ENCODE data around the gene FAM193B. TPM values are rescaled to one million over a fixed set of nuclear protein-coding genes. Genes with fewer than 3 reads are reported as not detected.
A peak's percentile ranks its signal among the peaks of the same experiment; 100 is the strongest.

FAM193B gene
- total RNA-seq, 1 donor from 2014 or later: 79.4 TPM

DNA sequence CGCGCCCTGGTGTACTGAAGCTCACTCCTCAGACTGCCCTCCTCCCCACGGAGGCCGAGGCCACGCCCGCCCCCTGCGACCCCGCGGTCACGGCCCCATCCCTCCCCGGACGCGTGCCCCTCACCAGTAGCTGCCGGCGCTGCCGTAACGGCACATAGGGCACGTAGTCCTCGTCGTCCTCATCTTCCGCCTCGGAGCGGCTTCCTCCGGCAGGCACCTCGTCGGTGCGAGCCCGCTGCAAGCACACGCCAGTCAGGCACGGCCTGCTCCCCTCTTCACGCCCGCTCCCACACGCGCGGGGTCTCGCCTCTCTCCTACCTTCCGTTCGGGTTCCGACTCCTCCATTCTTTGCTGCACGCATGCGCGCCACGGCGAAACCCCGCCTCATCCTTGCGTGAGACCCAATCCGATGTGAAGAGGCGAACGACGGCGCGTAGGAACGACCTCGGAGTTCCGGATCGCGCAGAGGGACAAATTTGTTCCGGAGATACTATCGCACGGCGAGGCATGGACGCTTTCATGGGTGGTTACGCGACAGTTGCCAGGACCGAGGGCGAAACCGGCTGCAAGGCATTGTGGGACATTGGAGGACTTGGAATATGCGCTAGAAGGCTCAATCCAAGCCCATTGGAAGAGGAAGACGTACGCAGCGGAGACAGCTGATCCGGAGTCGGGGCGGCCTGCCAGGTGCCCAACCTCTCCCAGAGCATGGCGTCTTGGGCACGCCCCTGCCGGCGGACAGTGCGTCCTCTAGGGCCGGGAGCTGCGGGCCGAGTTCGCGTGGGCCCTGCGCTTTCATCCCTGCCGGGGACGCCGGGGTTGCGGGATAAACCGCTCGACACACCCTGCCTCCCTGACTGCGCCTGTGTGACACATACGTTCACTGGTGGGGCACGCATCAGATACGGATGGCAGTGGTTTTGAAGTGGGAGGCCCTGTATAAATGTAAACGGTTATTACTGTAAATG, 37.5 kb downstream of the FAM193B start, which contains the start of gene DDX41:
Gene DDX41, minus strand, starts transcription at position 361 of the 968 bp plus-strand sequence. Its CDS starts 16 bp downstream, at position 345.
- H3K9me3 Mint-ChIP-seq: no peaks in the 10 kb centered on the region
- intact Hi-C loops (cut with micrococcal nuclease): loop anchor here (1.0 to 10.0 kb wide), 7 partner anchors 20 to 1152 kb away; partner anchors contain the start of genes ARL10, FAM193B, GRK6 and KIAA1191
- no peaks in the 10 kb centered on the region for H3K27me3 Mint-ChIP-seq (ENCODE audit: insufficient read depth)
- H3K27ac Mint-ChIP-seq: peak within 1 kb of the TSS; percentile 88
- H3K36me3 Mint-ChIP-seq (ENCODE audit: low read depth): peaks cover 33% of the 10 kb centered on the region
- H3K4me1 Mint-ChIP-seq (ENCODE audit: low read depth): peaks cover 46% of the 10 kb centered on the region
- peak within 1 kb of the TSS; percentile 91 for H3K4me3 Mint-ChIP-seq
- DNase-seq (ENCODE audit: low spot score): peak; percentile 96

DNA sequence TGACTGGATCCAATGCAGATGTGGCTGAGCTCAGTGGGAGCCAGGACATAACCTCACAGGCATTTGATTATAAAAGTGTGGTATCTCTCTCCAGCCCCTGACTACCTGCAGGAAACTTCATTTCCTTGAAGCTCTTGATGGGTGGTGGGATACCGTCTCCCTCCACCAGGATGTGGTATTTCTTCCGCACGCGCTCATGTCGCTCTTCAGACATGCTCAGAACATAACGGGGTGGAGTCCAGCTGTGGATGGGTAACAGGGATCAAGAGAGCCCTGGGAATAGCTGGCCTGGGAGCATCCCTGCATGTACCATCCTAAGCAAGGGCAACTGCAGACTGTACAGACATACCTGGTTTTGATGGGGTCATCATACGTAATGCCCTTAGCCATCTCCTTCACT, 38.8 kb downstream of the FAM193B start:
- Mint-ChIP-seq H3K27ac (peak overlapping the region; percentile 88), H3K27me3 (ENCODE audit: insufficient read depth) (no peaks in the 10 kb centered on the region), H3K36me3 (ENCODE audit: low read depth) (peaks cover 41% of the 10 kb centered on the region), H3K9me3 (no peaks in the 10 kb centered on the region), H3K4me3 (peak overlapping the region; percentile 91), H3K4me1 (ENCODE audit: low read depth) (peaks cover 36% of the 10 kb centered on the region)
- intact Hi-C loops (cut with micrococcal nuclease): loop anchor here (10.0 kb wide), 1 partner anchor 1151 kb away; the partner anchor contains the start of genes ARL10 and KIAA1191
- no peak for DNase-seq (ENCODE audit: low spot score)

DNA sequence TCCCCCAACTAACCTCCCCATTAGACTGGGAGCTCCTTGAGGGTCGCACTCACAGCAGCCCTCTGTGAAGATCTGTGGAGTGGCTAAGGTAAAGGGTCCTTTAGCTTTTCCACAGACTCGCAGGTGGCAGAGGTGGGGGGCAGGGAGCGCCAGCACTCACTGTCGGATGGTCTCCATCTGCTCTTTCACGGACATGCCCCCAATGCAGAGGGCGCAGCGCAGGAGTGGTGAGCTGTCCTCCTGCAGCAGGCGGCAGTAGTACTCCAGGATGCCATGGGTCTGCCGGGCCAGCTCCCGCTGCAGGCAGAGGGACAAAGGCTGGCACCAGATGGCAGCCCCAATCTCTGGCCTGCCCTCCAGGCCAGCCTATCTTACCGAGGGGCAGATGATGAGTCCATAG, 39.8 kb downstream of the FAM193B start:
- no peak for DNase-seq (ENCODE audit: low spot score)
- Mint-ChIP-seq H3K27me3 (ENCODE audit: insufficient read depth) (no peaks in the 10 kb centered on the region), H3K4me3 (peak overlapping the region; percentile 91), H3K36me3 (ENCODE audit: low read depth) (peaks cover 37% of the 10 kb centered on the region), H3K9me3 (no peaks in the 10 kb centered on the region), H3K27ac (no peak overlapping the region), H3K4me1 (ENCODE audit: low read depth) (peaks cover 30% of the 10 kb centered on the region)
- intact Hi-C loops (cut with micrococcal nuclease): loop anchor here (10.0 kb wide), 1 partner anchor 1150 kb away; the partner anchor contains the start of genes ARL10 and KIAA1191

DNA sequence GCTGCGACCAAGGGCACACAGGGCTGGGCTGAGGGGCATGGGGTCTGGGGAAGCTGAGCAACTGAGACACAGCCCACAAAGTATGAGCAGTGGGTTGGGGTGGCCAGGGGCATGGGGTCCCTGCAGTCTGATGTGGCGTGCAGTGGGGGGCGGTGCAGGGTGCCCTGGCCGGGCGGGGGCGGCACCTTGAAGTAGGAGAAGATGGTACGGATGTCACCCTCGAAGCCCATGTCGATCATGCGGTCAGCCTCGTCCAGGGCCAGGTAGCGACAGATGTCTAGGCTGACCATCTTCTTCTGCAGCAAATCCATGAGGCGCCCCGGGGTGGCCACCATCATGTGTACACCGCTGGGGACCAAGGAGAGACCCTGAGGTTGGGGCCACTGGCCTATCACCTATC, 40.9 kb downstream of the FAM193B start:
- Mint-ChIP-seq H3K27me3 (ENCODE audit: insufficient read depth) (no peaks in the 10 kb centered on the region), H3K4me3 (no peak overlapping the region), H3K36me3 (ENCODE audit: low read depth) (peaks cover 33% of the 10 kb centered on the region), H3K9me3 (no peaks in the 10 kb centered on the region), H3K4me1 (ENCODE audit: low read depth) (peaks cover 24% of the 10 kb centered on the region), H3K27ac (no peak overlapping the region)
- intact Hi-C loops (cut with micrococcal nuclease): loop anchor here (10.0 kb wide), 1 partner anchor 1149 kb away; the partner anchor contains the start of genes ARL10 and KIAA1191
- no peak for DNase-seq (ENCODE audit: low spot score)

DNA sequence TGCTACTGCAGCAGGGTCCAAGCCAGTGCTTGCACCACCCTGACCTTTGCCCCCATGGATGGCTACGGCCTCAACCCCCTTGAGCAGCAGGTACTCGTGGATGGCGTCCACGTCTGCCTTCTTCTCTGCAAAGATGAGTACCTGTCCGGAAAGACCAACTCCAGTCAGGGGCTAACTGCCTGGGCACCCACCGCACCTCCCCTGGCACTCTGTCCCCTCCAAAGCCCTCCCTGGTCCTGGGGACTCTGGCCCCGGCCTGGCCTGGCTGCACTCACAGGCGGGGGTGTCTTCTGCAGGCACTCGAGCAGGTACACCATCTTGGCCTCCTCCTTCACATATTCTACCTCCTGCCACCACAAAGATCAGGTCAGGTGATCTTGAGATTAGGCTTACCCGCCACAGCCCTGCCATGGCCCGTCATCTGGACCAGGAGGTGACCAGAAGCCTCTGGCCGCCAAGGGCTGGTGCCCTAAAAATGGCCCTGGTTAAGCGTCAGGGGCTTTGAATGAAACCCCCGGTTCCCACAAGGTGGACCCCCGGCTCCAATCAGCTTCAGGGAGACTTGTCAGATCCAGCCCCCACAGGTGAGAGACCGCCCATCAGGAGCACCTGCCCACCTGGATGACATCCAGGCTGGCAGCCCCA, 41.5 kb downstream of the FAM193B start:
- H3K4me1 Mint-ChIP-seq (ENCODE audit: low read depth): peaks cover 24% of the 10 kb centered on the region
- intact Hi-C loops (cut with micrococcal nuclease): loop anchor here (10.0 kb wide), 1 partner anchor 1148 kb away; the partner anchor contains the start of genes ARL10 and KIAA1191
- DNase-seq (ENCODE audit: low spot score): no peak
- H3K36me3 Mint-ChIP-seq (ENCODE audit: low read depth): peaks cover 33% of the 10 kb centered on the region
- no peaks in the 10 kb centered on the region for H3K27me3 Mint-ChIP-seq (ENCODE audit: insufficient read depth)
- no peak overlapping the region for H3K4me3 Mint-ChIP-seq
- H3K9me3 Mint-ChIP-seq: no peaks in the 10 kb centered on the region
- no peak overlapping the region for H3K27ac Mint-ChIP-seq

DNA sequence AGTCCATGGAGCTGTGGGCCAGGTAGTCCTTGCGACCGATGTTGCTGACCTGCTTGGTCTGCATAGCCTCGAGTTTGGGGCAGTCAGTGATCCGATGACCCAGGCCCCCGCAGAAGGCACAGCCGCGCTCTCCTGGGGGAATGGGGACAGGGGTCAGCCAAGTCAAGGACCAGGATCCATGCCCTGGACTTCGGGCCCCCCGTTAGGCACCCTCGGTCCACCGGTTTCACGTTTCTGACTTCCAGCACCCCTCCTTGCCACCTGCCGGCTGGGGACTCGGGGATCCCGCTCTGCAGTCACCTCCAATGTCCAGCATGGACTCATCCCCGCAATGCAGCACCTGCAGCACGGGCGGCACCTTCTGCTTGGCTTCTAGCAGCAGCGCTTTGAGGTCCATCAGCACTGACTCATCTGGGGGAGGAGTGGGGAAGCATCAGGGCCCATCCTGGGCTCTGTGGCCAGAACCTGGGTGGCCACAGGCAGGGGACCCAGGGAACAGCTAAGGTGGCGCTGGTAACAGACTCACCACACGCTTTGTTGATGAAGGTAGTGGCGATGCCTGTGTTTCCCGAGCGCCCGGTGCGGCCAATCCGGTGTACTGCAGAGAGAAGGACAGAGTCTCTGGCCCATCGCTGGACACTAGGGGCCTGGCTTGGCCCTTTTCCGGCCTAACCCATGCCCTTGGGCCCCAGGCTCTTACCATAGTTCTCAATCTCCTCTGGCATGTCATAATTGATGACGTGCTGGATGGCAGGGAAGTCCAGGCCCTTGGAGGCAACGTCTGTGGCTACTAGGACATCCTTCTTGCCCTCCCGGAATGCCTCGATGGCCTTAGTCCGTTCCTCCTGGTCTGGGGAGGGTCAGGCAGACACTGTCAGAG, 42.3 kb downstream of the FAM193B start:
- intact Hi-C loops (cut with micrococcal nuclease): loop anchor here (10.0 kb wide), 1 partner anchor 1147 kb away; the partner anchor contains the start of genes ARL10 and KIAA1191
- no peaks in the 10 kb centered on the region for H3K9me3 Mint-ChIP-seq
- H3K27ac Mint-ChIP-seq: no peak overlapping the region
- no peaks in the 10 kb centered on the region for H3K27me3 Mint-ChIP-seq (ENCODE audit: insufficient read depth)
- H3K4me1 Mint-ChIP-seq (ENCODE audit: low read depth): peaks cover 24% of the 10 kb centered on the region
- no peak for DNase-seq (ENCODE audit: low spot score)
- no peak overlapping the region for H3K4me3 Mint-ChIP-seq
- peaks cover 33% of the 10 kb centered on the region for H3K36me3 Mint-ChIP-seq (ENCODE audit: low read depth)

DNA sequence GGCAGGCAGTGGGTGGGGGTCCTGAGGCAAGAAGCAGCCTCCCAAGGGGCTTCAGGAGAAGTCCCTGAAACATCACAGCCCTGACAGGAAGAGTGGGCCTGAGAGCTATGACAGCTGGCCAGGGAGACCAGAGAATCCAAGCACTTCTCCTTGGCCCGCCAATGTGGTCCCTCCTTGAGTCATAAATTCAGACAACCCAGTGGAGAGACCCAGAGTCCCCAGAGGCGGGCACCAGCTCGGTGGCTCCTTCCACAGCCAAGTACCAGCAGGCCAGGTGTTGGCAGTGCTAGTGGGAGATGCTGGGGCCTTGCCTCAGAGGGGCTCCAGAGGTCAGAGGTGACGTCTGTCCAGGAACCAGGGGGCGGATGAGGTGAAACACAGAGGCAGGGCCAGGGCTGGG, 43.2 kb downstream of the FAM193B start:
- peaks cover 29% of the 10 kb centered on the region for H3K36me3 Mint-ChIP-seq (ENCODE audit: low read depth)
- H3K9me3 Mint-ChIP-seq: no peaks in the 10 kb centered on the region
- no peak overlapping the region for H3K27ac Mint-ChIP-seq
- H3K4me1 Mint-ChIP-seq (ENCODE audit: low read depth): peaks cover 21% of the 10 kb centered on the region
- no peak overlapping the region for H3K4me3 Mint-ChIP-seq
- DNase-seq (ENCODE audit: low spot score): no peak
- no peaks in the 10 kb centered on the region for H3K27me3 Mint-ChIP-seq (ENCODE audit: insufficient read depth)
- intact Hi-C loops (cut with micrococcal nuclease): loop anchor here (10.0 kb wide), 1 partner anchor 1146 kb away; the partner anchor contains the start of genes ARL10 and KIAA1191

DNA sequence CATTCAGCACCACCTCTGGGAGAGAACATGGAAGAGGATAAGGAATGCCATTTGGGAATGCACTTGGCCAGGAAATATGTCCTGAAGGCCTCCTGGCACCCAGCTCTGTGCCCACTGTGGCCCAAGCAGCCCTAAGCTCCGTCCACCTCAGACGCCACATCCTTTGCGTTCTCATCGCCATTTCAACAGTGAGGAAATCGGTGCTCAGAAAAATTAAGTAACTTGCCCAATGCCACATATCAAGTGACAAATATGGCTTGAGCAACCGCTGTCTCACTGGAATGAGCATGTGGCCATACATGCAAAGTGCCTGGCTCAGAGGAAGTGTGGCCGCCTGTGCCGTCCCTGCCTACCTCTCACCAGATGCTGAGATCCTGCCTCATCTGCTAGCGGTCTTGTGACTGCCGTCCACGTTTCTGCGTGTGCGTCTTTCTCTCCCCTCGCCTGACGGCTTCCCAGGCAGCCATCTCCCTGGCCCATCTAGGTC, 43.8 kb downstream of the FAM193B start:
- peaks cover 17% of the 10 kb centered on the region for H3K4me1 Mint-ChIP-seq (ENCODE audit: low read depth)
- no peaks in the 10 kb centered on the region for H3K27me3 Mint-ChIP-seq (ENCODE audit: insufficient read depth)
- no peak overlapping the region for H3K4me3 Mint-ChIP-seq
- DNase-seq (ENCODE audit: low spot score): no peak
- intact Hi-C loops (cut with micrococcal nuclease): loop anchor here (10.0 kb wide), 1 partner anchor 1146 kb away; the partner anchor contains the start of genes ARL10 and KIAA1191
- no peak overlapping the region for H3K27ac Mint-ChIP-seq
- H3K9me3 Mint-ChIP-seq: no peaks in the 10 kb centered on the region
- H3K36me3 Mint-ChIP-seq (ENCODE audit: low read depth): peaks cover 23% of the 10 kb centered on the region

DNA sequence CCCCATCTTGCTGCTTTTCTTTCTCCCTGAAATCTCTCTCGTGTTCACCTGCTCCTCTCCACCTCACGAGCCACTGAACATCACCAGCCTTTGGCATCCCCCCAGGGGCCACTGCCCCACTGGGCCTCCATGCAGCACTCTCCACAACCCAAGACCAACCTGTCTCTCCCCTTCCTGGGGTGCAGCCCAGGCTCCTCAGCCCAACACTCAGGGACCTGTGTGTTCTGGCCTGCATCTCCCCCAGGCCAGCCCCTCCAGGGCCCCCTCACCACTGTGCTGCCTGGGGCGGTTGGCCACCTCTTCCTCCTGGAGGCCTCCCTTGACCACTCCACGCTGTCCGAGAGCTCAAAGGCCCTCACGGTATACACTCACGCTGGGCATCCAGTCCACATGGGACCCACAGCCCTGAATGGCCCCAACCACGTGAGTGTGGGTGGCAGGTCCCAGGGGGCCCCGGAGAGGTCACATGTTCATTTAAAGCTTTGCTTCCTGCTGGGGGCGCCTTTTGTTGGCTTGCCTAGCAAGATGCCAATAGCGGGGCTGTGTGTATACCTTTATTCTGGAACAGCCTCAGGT, 44.3 kb downstream of the FAM193B start:
- Mint-ChIP-seq H3K36me3 (ENCODE audit: low read depth) (peaks cover 22% of the 10 kb centered on the region), H3K4me3 (no peak overlapping the region), H3K27ac (no peak overlapping the region), H3K27me3 (ENCODE audit: insufficient read depth) (no peaks in the 10 kb centered on the region), H3K4me1 (ENCODE audit: low read depth) (peaks cover 12% of the 10 kb centered on the region), H3K9me3 (no peaks in the 10 kb centered on the region)
- no peak for DNase-seq (ENCODE audit: low spot score)
- intact Hi-C loops (cut with micrococcal nuclease): loop anchor here (10.0 kb wide), 1 partner anchor 1145 kb away; the partner anchor contains the start of genes ARL10 and KIAA1191

DNA sequence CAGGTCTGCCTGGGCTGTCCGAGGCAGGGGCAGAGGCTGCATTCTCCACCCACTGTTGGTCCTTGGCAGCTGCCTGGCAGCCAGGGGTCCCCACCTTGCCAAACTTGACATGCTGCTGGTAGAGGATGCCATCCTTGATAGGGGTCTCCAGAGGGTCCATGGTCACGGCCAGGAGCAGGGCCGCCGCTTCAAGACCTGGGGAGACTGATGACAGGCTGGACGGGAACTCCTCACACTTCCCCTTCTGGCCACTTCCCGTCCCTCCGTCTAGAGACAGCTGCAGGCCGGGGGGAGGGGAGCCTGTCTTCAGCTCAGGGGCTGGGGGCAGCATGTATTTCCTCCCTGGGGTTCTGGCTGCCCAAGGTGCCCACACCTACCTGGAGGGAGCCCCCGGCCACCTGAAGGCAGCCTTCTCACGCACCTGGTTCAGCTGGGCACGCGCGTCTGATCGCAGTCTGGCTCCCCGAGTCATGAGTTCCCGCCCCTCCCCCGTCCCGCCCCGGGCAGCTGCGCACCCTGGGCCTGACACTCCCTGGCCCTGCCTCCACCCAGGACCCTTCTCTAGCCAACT, 44.9 kb downstream of the FAM193B start, which contains the start of gene DOK3:
Gene DOK3, minus strand, starts transcription at position 446 of the 571 bp plus-strand sequence. Its CDS starts 286 bp downstream, at position 160.
- H3K4me3 Mint-ChIP-seq: no peak within 1 kb of the TSS
- H3K9me3 Mint-ChIP-seq: no peaks in the 10 kb centered on the region
- peaks cover 7% of the 10 kb centered on the region for H3K4me1 Mint-ChIP-seq (ENCODE audit: low read depth)
- no peak for DNase-seq (ENCODE audit: low spot score)
- intact Hi-C loops (cut with micrococcal nuclease): no loop called here
- H3K27me3 Mint-ChIP-seq (ENCODE audit: insufficient read depth): no peaks in the 10 kb centered on the region
- peaks cover 21% of the 10 kb centered on the region for H3K36me3 Mint-ChIP-seq (ENCODE audit: low read depth)
- no peak within 1 kb of the TSS for H3K27ac Mint-ChIP-seq

DNA sequence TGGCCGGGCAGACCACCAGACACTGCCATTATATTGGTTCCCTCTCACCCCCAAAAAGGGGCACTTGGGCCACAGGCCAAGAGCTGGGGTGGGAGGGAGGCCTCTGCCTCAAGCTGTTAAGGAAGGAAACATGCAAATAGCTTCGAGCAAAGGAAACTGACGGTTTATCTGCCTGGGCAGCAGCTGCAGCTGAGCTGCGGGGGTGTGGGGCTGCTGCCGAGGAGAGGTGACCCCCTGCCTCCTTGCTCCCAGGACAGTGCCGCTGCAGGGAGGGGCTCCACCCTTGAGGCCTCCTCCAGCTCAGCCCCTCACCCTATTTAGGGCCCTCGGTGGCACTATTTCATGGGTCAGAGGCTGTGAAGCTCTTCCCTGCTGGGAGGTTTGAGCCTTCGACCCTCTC, 45.5 kb downstream of the FAM193B start:
- no peak overlapping the region for H3K4me3 Mint-ChIP-seq
- H3K27me3 Mint-ChIP-seq (ENCODE audit: insufficient read depth): no peaks in the 10 kb centered on the region
- intact Hi-C loops (cut with micrococcal nuclease): no loop called here
- H3K36me3 Mint-ChIP-seq (ENCODE audit: low read depth): peaks cover 15% of the 10 kb centered on the region
- DNase-seq (ENCODE audit: low spot score): no peak
- no peak overlapping the region for H3K27ac Mint-ChIP-seq
- H3K9me3 Mint-ChIP-seq: no peaks in the 10 kb centered on the region
- peaks cover under 1% of the 10 kb centered on the region for H3K4me1 Mint-ChIP-seq (ENCODE audit: low read depth)

Measured in activated T-helper 1 cell treated with anti-CD3 and anti-CD28 coated beads, Interleukin-12 subunit alpha, Interleukin-12 subunit beta, Interleukin-2, Interleukin-4 antibody, amounts not matched to agents 30 ng/mL and 10 ng/mL and 1 ng/mL, durations not matched to agents 14 hours and 24 hours and 36 hours (primary cell).